HG02678 (cell line): Measurements from ENCODE around the gene AKAP13.
"Not testable (repeated sequence)": the region's sequence is repeated elsewhere in the genome, so short reads cannot be mapped to it uniquely, and the experiment has no call there.

ENCODE experiments used
- ATAC-seq: cut with Tn5 transposase; IDR thresholded peaks from one replicate; pipeline ENCODE4 v1.9.1; 2021; ENCODE audit warnings: mild to moderate bottlenecking, moderate library complexity; ENCODE audit not compliant: unreplicated experiment

The AKAP13 gene

DNA sequence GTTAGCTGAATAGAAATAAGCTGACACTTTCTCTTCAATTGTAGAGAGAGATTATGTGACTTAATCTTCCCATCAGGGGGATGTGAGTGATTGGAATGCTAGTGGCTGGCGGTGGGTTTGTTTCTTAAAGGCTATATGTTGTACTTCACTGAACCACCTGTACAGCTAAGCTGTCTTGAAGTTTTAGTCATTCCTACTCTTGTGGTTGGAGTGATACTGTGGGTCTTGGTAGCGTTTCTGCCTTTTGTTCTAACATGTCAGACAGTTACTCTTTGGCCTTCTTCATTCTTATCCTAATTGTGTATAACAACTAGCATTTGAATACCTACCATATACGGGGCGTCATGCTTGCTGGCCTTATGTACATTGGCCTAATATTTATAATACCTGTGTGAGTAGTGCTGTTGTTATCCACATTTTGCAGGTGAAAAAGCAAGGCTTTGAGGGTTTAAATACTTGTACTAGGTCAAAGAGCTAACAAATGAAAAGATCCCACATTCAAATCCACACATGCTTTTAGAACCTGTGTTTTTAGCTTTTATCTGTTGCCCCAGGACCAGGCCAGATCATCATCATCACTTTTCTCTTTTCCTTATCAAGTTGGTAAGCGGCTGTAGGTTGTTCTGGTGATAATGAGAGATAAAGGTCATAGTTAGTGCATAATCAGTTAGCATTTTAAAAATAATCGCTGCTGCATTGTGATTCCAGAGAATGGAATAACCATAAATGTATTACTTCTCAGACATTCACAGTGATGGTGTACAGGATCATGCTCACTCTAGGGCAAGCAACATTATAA, 50.2 kb downstream of the AKAP13 start:
- peak; percentile 99 for ATAC-seq

DNA sequence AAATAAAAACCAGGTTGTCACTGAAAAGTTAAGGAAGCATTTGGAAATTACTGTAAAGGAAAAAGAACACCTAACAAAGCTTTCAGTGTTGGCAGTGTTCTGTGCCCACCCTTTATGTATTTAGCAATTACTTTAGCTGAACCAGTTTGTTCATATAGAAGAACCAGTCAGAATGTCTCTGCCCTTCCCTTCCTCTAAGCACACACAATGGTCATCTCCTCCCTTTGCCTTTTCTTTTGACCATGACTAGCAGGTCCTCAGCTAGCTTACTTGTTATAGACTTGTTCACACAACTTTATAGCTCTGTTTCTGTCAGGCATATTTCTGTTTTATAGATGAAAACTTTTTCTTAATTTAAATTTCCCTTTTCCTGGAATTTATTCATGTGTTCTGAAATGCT, 59.6 kb downstream of the AKAP13 start:
- ATAC-seq, result no peak

DNA sequence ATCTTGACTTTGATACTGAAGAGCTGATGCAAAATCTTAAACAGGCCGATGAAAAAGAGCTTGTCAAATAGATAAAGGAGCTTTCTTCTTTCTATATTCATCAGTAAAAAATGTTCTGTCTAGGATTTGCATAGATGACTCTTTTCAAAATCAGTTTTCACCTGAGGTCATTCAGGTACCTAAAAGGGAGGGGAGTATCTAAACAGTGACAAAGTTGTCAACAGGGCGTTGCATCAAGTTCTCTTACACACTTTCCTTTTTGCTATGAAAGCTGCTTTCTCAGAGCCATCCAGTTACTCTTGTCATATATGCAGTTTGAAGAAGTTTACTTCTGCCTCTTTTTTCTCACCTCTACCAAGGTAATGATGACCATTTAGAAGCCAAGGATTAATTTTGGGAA, 60.0 kb downstream of the AKAP13 start:
- ATAC-seq, result no peak

DNA sequence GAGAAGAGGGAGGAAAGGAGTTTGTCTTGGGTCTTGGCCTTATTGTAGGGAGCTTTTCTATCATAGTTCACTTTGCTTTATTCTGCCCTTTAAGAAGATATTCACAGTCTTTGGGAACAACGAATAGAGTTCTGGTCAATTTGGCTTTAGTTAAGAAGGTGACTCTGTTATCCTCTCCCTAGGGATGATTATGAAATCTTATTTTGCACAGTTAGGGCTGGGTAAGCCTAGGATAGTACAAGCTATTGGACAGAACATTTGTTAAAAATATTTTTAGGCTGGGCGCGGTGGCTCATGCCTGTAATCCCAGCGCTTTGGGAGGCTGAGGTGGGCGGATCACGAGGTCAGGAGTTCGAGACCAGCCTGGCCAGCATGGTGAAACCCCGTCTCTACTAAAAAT, 61.5 kb downstream of the AKAP13 start:
- ATAC-seq, result not testable (repeated sequence)

DNA sequence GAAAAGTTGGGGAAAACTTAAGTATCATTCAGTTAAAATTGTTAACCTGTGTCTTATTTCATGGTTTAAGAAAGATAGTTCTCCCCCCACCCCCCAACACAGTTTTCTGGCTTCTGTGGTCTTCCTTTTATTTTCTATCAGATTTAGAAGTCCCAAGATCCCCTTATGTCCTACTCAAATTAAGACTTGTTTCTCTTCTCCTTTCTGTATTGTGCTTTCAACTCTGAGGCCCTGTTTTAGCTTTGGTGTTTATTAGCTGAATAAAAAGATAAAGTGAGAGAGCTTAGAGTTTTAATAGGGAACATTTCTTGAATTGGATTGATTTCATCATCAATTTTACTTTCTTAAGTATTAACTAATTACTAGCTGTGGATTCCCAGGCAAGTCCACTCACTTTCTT, 62.6 kb downstream of the AKAP13 start:
- peak; percentile 53 for ATAC-seq

DNA sequence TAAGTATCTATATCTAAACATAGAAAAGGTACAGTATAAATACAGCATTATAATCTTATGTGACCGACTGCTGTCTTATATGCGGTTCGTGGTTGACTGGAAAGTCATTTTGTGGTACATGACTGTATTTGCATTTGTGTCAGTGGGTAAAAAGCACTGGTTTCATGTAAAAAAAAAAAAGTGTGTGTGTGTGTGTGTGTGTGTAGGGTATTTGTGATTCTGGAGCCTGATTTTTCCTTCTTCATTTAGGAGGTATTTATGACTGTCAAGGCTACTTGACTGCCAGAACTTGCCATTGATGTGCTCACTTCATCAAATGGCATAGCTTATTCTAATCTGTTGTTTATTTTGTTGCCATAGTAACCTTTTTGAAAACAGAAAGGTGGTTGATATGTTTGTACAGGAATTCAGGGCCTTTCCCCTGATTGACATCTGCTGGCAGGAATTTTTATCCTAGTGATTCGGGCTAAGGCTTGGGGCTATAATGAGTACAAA, 63.2 kb downstream of the AKAP13 start:
- peak; percentile 79 for ATAC-seq

DNA sequence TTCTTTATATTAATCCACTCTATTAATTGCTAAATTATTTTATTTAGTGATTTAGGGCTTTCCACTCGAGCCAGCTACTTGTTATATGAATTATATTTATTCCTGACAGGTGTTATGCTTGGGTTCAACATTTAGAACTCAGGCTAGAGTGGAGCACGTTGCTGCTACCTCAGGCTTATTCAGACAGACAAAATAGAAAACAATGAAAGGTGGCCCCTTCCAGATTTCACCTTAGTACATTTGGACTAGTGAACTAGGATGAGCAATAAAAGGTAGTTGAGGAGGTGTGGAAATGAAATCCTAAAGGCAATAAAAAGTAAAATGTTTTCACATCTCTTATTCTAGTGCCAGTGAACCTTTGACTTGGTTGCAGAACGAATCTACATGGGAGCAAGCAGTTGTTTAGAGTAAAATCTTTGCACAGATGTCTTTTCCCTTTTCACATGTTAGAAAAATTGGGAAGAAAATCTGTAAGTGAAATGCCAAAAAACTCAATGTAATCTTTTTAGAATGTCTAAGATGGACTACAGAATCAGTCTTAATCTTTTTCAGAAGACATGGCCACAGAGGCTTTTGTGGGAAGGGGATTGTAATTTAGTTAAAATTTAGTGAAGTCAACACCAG, 63.8 kb downstream of the AKAP13 start:
- ATAC-seq, result no peak

DNA sequence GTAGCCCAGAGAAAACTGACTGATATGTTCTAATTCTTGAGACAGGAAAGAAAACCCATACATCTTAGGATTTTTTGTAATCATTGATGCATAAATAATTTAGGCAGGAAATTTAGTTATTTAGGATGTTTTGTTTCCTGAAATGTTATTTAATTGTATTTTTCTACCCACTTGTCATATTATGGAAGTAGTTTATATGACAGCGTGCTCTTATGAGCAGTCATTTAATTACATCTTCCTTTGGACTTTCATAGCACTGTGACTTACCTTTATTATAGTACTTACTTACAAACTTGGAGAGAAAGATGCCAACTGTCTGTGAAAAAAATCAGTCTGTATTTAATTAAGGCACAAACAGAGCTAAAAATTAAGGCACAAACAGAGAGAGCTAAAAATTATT, 65.0 kb downstream of the AKAP13 start:
- ATAC-seq, result no peak

DNA sequence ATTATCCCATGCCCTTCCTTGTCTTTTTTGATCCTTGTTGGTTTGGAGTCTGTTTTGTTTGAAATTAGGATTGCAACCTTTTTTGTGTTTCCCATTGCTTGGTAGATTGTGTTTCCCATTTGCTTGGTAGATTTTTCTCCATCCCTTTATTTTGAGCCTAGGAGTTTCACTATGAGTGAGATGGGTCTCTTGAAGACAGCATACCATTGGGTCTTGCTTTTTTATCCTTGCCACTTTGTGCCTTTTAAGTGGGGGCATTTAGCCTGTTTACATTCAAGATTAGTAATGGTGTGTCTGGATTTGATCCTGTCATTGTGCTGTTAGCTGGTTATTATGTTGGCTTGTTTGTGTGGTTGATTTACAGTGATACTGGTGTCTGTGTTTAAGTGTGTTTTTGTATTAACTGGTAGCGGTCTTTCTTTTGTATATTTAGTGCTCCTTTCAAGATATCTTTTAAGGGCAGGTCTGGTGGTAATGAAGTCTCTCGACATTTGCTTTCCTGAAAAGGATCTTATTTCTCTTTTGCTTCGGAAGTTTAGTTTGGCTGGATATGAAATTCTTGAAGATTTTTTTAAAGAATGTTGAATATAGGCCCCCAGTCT, 70.8 kb downstream of the AKAP13 start:
- no peak for ATAC-seq

DNA sequence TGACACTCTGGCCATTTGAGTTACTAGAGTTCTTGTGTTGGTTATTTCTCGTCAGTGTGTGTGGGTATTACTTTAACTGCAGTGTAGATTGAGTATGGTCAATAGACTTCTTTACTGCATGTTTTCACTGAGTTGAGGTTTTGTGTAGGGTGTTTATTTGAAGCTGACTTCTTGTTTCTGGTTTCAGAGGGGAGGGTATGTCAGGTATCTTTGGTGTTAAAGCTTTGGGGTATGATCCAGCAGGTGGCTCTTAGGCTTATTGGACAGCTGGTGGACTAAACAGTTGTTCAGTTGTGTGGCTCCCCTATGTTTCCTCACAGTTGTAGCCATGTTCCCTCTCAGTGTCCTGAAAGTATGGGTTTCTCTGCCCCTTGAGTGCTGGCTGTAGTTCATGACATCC, 72.0 kb downstream of the AKAP13 start:
- no peak for ATAC-seq

DNA sequence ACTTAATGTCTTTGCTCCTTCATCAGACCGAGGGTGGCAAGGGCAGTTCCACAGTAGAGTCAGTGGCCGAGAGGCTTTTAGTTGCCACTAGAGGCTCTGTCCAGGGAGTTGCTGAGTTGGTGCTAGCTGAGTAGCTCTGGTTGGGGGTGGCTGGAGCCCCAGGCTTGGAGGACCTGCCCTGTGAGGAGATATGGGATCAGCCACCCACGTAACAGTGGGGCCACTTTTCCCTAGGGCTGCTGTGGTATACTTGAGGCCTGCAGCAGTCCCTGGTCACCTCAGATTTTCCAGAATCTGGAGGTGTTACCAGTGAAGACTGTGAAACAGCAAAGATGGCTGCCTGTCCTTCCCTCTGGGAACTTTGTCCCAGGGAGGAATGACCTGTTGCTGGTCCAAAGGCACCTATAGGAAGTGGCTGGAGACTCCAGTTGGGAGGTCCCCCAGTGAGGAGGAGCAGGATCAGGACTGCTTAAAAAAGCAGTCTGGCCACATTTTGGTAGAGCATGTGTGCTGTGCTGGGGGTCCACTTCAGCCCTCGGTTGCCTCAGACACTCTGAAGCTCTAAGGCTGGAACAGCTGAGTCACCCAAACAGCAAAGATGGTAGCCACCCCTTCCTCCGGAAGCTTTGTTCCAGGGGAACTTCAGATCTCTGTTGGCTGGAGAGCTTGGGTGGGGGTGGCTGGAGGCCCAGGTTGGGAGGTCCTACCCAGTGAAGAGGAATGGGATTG, 72.9 kb downstream of the AKAP13 start:
- ATAC-seq, result no peak

DNA sequence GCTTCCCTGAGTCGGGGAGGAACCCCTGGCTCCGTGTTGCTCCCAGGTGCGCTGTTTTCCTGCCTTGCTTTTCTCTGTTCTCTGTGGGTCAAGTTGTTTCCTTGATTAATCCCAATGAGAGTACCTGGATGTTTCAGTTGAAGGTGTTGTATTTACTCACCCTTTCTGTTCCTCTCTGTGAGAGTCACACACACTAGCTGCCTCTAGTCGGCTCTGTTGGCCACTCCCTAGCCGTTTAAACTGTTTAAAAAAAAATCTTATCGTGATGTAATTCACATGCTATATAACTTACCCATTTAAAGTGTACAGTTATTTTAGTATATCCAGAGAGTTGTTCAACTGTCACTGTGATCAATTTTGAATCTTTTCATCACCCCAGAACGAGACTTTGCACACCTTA, 74.0 kb downstream of the AKAP13 start:
- no peak for ATAC-seq

DNA sequence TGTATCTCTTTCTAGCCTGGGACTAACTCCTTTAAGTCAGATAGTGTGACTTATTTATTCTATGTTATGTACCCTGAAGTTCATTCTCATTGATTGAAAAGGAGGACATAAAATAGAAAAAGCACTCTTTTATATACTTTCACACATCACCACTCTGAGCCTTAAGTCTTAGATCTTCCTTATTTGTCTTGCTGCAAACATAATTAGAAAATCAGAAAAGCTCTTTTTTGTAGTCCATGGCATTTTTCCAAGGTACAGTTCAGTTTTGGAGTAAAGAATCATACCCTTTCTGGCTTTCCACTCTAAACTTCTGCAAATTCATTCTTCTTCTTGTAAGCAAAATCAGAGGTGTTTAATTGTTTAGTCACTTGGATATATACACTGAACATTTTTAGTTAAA, 75.5 kb downstream of the AKAP13 start:
- ATAC-seq, result no peak

DNA sequence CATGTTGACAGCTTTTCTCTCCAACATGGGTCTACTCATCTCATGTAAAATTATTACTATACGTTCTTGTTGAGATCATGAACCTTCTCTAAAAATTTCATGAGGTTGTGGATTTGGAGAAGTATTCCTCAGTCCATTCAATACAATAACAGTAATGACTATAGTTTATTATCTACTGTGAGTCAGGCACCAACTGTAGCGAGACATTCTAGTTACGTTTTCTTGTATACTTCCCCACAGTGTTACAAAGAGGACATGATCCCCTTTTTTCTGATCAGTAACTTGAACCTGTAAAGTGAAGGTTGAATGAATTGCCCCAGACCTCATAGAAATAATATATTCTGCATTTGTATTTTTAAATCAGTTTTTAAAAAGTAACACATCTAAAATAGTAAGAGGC, 76.4 kb downstream of the AKAP13 start:
- peak; percentile 39 for ATAC-seq

DNA sequence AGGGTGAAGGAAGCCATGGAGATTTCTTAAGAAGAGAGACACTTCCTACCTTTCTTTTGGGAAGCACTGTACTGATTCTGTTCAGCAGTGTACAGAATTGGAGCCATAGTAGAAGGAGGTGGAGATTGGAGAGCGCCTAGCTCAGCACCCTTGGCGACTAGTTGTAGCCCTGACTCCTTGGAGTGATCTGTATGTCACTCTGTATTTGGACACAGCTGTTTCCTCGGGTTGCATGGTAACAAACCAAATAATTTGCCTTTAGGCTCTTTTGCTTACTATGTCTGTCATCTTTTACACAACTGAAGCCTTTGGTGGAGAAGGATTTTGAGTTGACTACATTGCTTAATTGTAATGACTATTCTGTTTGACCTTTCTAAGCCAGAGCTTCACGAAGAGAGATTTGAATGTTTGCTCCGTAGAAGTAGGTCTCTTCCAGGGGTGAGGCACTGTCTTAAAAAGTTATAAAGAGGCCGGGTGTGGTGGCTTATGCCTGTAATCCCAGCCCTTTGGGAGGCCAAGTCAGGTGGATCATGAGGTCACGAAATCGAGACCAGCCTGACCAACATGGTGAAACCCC, 77.1 kb downstream of the AKAP13 start:
- ATAC-seq, result peak; percentile 82

DNA sequence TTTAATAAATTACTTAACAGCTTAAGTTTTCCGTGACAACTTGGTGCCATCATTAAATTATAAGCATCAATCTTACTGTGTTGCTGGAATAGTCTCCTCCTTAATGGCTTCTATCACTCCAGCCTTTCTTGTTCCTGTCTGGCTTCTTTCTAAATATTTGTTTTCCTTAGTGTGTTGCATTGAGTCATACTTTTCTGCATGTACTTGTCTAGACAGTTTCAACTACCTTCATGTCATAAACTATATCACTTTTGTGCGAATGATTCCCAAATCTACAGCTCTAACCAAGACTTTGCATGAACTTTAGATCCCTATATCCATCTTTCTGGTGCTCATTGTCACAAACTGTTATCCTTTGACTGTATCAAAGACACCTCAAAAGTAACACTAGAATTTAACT, 78.4 kb downstream of the AKAP13 start:
- ATAC-seq, result no peak

DNA sequence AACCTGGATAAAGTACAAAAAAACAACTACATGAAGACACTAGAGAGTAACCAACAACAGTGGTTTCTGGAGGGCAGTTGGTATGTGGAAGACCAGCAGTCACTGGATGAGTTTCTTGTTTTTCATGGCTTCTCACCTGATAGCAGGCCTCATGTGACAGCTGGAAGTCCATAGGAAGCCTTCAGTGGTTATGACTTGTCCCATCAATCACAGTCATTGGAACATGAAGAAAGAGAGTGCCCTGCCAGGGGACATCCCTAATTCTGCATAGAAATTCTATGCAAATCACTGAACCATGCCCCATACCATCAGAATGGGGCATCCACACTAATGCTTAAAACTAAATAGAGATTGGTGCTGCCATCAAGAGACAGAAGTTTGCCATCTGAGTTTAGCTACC, 81.6 kb downstream of the AKAP13 start:
- no peak for ATAC-seq

DNA sequence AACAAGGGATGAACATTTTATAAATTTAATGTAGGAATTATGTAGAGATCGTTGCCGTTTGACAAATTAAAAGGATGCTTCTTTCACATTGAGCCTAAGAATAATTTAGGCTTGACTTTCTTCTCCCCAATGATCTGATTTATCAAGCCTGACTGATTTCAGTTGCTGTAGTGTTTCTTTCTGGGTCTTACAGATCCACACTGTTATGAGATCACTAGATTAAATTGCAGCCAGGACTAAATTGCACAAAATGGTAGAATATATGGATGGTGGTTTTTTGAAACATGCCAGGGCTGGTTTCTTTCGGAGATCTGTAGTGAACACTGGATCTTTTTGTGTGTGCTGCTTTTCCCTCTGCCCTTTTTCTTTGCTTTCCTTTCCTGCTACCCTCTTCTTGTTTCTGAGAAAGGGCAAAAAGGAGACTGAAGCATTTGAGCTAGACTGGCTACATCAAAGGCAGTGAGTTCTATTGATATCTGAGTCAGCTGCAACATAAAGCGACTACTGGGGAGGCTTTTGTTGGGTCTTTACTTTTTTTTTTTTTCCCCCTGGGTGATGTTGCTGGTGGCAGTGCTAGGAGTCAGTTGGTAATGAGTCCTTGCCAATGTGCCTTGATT, 83.0 kb downstream of the AKAP13 start:
- no peak for ATAC-seq

DNA sequence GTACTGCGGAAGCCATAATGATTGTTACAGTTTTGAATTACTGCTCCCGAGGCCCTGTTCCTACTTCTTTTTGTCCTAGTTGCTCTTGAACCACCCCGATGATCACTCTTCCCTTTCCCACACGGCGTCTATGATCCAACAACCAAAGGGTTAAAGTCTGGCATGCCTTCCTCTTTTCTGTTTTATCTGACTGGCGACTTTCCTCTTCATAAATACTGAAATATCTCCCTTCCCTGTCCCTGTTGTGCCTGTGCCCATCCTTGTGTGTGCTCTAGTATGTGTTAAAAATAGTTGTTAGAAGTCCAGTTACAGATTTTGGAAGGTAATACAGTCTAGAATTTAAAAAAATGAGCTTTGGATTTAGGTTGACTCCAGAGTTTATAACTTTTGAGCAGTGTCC, 83.6 kb downstream of the AKAP13 start:
- ATAC-seq, result no peak

DNA sequence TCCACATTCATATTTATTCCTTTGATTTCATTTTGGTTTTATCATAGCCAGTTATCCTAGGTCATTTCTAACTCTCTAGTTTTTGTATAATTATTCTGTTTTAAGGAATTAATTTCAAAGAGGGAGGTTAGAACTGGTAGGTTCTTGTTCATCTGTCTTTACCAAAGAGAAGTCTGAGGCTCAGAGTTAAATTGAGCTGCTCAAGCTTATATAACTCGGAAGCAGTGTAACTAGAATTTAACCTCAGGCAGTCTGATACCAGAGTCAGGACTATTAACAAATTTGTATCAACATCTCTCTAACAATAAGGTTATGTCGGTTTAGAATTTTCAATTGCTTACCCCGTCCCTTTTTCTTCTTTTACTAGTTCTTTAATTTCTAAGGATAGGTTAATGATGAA, 84.1 kb downstream of the AKAP13 start:
- ATAC-seq, result no peak
